ENCODE measurements around the gene TTC9B.

Gene TTC9B

DNA sequence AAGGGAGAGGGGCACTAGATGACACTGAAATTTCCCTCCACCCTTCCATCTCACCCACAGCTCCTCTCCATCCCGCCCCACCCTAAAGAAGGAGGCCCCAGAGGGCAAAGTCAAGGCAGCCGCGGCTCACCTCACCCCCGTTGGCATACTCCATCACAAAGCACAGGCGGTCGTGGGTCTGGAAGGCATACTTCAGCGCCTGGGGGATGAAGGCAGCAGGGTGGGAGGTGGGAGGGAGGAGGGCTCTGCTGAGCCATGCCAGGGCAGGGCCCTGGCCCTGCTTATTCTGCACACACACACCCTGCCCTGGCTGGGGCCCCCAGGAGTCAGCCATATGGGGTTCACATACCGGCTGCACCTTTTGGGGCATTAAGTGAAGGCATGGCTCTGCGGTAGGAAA, 20.6 kb upstream of the TTC9B start:
- Mint-ChIP-seq H3K36me3 (ENCODE audit: low read depth) (peaks cover 11% of the 10 kb centered on the region), H3K27ac (no peak overlapping the region)
- TF ChIP-seq, protein P1, sequence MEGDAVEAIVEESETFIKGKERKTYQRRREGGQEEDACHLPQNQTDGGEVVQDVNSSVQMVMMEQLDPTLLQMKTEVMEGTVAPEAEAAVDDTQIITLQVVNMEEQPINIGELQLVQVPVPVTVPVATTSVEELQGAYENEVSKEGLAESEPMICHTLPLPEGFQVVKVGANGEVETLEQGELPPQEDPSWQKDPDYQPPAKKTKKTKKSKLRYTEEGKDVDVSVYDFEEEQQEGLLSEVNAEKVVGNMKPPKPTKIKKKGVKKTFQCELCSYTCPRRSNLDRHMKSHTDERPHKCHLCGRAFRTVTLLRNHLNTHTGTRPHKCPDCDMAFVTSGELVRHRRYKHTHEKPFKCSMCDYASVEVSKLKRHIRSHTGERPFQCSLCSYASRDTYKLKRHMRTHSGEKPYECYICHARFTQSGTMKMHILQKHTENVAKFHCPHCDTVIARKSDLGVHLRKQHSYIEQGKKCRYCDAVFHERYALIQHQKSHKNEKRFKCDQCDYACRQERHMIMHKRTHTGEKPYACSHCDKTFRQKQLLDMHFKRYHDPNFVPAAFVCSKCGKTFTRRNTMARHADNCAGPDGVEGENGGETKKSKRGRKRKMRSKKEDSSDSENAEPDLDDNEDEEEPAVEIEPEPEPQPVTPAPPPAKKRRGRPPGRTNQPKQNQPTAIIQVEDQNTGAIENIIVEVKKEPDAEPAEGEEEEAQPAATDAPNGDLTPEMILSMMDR (IDR thresholded peaks at IDR 0.05) = no peak

DNA sequence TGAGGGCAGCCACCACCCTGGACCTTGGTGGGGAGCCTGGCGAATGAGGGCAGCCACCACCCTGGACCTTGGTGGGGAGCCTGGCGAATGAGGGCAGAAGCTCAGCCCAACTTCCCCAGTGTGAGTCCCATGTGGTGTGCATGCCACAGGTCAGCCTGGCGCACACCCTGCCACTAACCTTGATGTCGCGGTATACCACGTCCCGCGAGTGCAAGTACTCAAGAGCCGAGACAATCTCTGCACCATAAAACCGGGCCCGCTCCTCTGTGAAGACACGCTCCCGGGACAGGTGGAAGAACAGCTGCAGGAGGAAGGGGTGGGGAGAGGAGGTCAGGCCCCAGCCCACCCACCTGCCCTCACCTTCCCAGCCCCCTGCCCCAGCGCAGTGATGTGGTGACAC, 19.6 kb upstream of the TTC9B start:
- Mint-ChIP-seq H3K4me1 (peaks cover 6% of the 10 kb centered on the region), H3K36me3 (ENCODE audit: low read depth) (peaks cover 11% of the 10 kb centered on the region), H3K4me3 (no peak overlapping the region), H3K27ac (no peak overlapping the region), H3K27me3 (ENCODE audit: low read depth, poor library complexity) (no peaks in the 10 kb centered on the region), H3K9me3 (no peaks in the 10 kb centered on the region)
- TF ChIP-seq, protein P1 (IDR thresholded peaks at IDR 0.05) = no peak
- DNase-seq = no peak

More for the DNA sequence above, 20.6 kb upstream of the TTC9B start:
- no peak for DNase-seq
- H3K27me3 Mint-ChIP-seq (ENCODE audit: low read depth, poor library complexity) = no peaks in the 10 kb centered on the region
- H3K4me3 Mint-ChIP-seq = no peak overlapping the region
- H3K9me3 Mint-ChIP-seq = no peaks in the 10 kb centered on the region
- H3K4me1 Mint-ChIP-seq = peaks cover 5% of the 10 kb centered on the region

DNA sequence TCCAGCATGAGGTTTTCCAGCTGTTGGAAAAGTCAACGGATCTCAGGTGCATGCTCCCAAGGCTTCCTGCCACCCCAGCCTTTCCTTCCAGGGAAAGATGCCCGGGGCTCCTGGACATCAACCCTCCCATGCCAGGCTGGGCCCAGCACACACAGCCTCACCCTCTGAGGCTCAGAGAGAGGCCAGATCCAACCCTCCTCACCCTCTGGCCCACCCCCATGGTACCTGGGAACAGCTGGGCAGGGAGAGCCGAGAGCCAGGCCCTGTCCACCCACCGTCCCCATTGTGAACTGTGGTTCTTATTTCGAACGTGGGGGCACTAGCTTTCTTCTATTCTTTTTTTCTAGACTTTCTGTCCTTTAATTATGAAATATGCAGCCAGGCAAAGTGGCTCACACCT, 18.2 kb upstream of the TTC9B start:
- Mint-ChIP-seq H3K9me3 (no peaks in the 10 kb centered on the region), H3K27me3 (ENCODE audit: low read depth, poor library complexity) (no peaks in the 10 kb centered on the region), H3K4me3 (no peak overlapping the region), H3K4me1 (peaks cover 20% of the 10 kb centered on the region), H3K36me3 (ENCODE audit: low read depth) (peaks cover 11% of the 10 kb centered on the region), H3K27ac (no peak overlapping the region)
- TF ChIP-seq, protein P1 (IDR thresholded peaks at IDR 0.05) = no peak
- DNase-seq = no peak

DNA sequence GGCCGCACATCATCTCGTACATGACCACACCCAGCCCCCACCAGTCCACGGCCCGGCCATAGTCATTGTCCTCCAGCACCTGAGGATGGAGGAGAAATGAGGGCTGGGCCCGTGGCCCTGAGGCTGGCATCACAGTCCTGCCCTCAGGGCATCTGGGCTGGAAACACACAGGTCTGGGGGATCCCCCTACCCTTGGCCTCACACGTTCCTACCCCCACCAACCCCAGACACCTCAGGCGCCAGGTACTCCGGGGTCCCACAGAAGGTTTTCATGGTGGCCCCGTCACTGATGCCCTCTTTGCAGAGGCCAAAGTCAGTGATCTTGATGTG, 17.8 kb upstream of the TTC9B start:
- H3K4me1 Mint-ChIP-seq = peaks cover 24% of the 10 kb centered on the region
- TF ChIP-seq, protein P1 (IDR thresholded peaks at IDR 0.05) = no peak
- DNase-seq = no peak
- H3K4me3 Mint-ChIP-seq = no peak overlapping the region
- H3K9me3 Mint-ChIP-seq = no peaks in the 10 kb centered on the region
- H3K27me3 Mint-ChIP-seq (ENCODE audit: low read depth, poor library complexity) = no peaks in the 10 kb centered on the region
- no peak overlapping the region for H3K27ac Mint-ChIP-seq
- peaks cover 11% of the 10 kb centered on the region for H3K36me3 Mint-ChIP-seq (ENCODE audit: low read depth)

DNA sequence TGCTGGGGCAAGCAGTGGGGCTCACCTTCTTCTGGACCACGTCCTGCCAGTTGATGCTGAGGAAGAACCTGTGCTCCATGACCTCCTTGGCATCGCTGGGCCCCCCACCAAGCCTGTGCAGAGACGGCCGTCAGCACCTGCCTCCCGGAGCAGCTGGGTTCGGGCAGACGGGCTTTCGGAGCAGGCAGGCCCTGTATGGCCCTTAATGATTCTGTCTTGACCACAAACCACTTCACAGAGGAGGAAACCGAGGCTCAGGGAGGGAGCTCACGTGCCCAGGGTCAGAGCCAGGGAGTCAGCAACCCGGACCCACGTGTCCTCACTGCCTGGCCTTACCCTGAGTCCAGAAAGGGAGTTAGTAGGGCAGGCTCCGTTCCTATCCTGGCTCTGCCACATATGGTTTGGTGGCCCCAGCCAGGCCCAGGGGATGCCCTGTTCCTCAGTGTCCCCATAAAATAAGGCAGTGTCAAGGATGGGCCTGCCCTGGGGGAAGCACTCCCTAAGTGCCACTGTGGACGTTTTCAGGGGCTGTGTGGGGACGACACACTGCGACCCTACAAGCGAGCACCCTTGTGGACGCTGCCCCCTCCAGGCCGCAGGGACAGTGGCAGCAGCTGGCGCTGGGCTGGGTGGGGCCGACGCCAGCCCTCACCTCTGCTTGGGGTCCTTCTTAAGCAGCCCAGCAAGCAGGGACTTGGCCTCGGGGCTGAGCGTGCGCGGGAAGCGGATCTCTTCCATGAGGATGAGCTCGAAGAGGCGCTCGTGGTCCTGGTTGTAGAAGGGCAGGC, 17.2 kb upstream of the TTC9B start:
- DNase-seq = no peak
- H3K27me3 Mint-ChIP-seq (ENCODE audit: low read depth, poor library complexity) = no peaks in the 10 kb centered on the region
- H3K4me3 Mint-ChIP-seq = no peak overlapping the region
- peaks cover 29% of the 10 kb centered on the region for H3K4me1 Mint-ChIP-seq
- no peaks in the 10 kb centered on the region for H3K9me3 Mint-ChIP-seq
- TF ChIP-seq, protein P1 (IDR thresholded peaks at IDR 0.05) = peak; percentile 23
- no peak overlapping the region for H3K27ac Mint-ChIP-seq
- H3K36me3 Mint-ChIP-seq (ENCODE audit: low read depth) = peaks cover 11% of the 10 kb centered on the region

All from nephron progenitor cell (in vitro differentiated cells).